H1 (cell line): ENCODE results near the gene PTPN13. TPM values are rescaled to one million over a fixed set of nuclear protein-coding genes. Genes with fewer than 3 reads are reported as not detected.

Source experiments
- CHD7 ChIP-seq: fragments of 300-600 bp; sonication (generic); IDR thresholded peaks from 2 replicates; pipeline ENCODE4 v1.7.1; 2012; ENCODE audit warnings: low read length, moderate library complexity, mild to moderate bottlenecking, inconsistent platforms; ENCODE audit not compliant: insufficient replicate concordance
- polyA plus RNA-seq, 7 experiments: library from polyadenylated mRNA; depleted of rRNA in 3 of 7; stranded (reverse) in 5 of 7; unstranded in 2 of 7; fragments of >200 nt in 5 of 7; fragments of 200-250 nt in 2 of 7; gene quantifications; 1 replicate in 5 of 7; 2 replicates in 1 of 7; 4 replicates in 1 of 7; pipeline versions ENCODE4 v1.2.1 to v1.2.3, GENCODE V29; 2011 to 2013; ENCODE audit warnings: missing spikeins in 2 of 7, mixed read lengths in 2 of 7
- total RNA-seq: library from RNA; stranded (reverse); fragmentation: NEBNext Ultra II Directional; extraction: Animal tissue kit (Norgen Biotek cat#: 25700); gene quantifications from 2 replicates; pipeline ENCODE4 v1.2.1, GENCODE V29; 2021

The PTPN13 gene
- total and polyA plus RNA-seq, 2 of the 8 experiments (the other 6 are each of a cell fraction or from before 2014, with no cell fraction given), result 12.7 to 57.9 TPM

- TF ChIP-seq CHD7, result no peak
- TF ChIP-seq, all 59 proteins: peak for 0
Measured at GRCh38 chr4:86565651-86566050, 28.5 kb upstream of the PTPN13 start (continued).
